K562 (cell line): ENCODE results near the gene NRG3. TPM values are rescaled to one million over a fixed set of nuclear protein-coding genes. Genes with fewer than 3 reads are reported as not detected.

Experiments
- ATAC-seq: fragments of 200-7000 bp; cut with Tn5 transposase; 3 replicates; pipeline ENCODE4 v1.9.1; 2020; ENCODE audit warnings: moderate library complexity
- BruUV-seq: library from RNA; stranded (reverse); fragments of 400-500 nt; replicated peaks from 2 replicates; lab custom pipeline; 2021; lab: Mats Ljungman, UMichigan
- CTCF ChIA-PET: fragments of 300-600 bp; formaldehyde crosslinking; extraction: SDS; loops from one replicate; lab custom pipeline; 2021; ENCODE audit warnings: low intra/inter-chr PET ratio; lab: Yijun Ruan, JAX
- POLR2A ChIA-PET: fragments of 300-600, 350-650 bp; sonication (Branson Sonifier 250); formaldehyde crosslinking; extraction: SDS; loops from one replicate; lab custom pipeline; 2021; ENCODE audit warnings: antibody characterized with exemption, inconsistent platforms; lab: Yijun Ruan, JAX
- DNase-seq, 4 experiments: peaks; one replicate each; pipeline versions ENCODE4 v3.0.0 to v3.0.0-alpha.2; 2011 to 2018; ENCODE audit warnings: low spot score in 3 of 4, mixed read lengths in 3 of 4; ENCODE audit errors: extremely low read depth in 1 of 4
- FAIRE-seq: peaks from 2 replicates; lab custom pipeline; 2011; peaks lifted over from hg19 to GRCh38; lab: Jason Lieb, UNC
- H2AFZ ChIP-seq: 2 replicates; pipeline ENCODE4 v1.6.0; 2011; ENCODE audit warnings: low read depth, low read length, control low read depth, inconsistent platforms
- H3K27ac ChIP-seq: fragments of 200-600 bp; 3 replicates; pipeline ENCODE4 v1.8.0; 2011; ENCODE audit warnings: low read depth, mild to moderate bottlenecking, control low read depth, inconsistent platforms, low read length, moderate library complexity, mixed read lengths; ENCODE audit errors: extremely low read depth
- H3K27me3 ChIP-seq, 2 experiments: fragments of 300-600 bp in 1 of 2; 2 replicates in 1 of 2; 3 replicates in 1 of 2; pipeline versions ENCODE4 v1.6.0 to v1.8.0; 2011; ENCODE audit warnings: inconsistent platforms in 2 of 2, low read length in 2 of 2, mild to moderate bottlenecking in 1 of 2, mixed read lengths in 1 of 2, moderate library complexity in 1 of 2; ENCODE audit not compliant: control insufficient read depth in 2 of 2, insufficient read depth in 2 of 2
- H3K36me3 ChIP-seq: fragments of 300-600 bp; 3 replicates; pipeline ENCODE4 v1.8.0; 2011; ENCODE audit warnings: mild to moderate bottlenecking, low read length, inconsistent platforms; ENCODE audit not compliant: control insufficient read depth, insufficient read depth
- H3K4me1 ChIP-seq, 2 experiments: fragments of 200-600 bp in 1 of 2; replicated peaks in 1 of 2; 2 replicates in 1 of 2; 3 replicates in 1 of 2; pipeline versions ENCODE4 v1.5.1 to v1.8.0; 2011; ENCODE audit warnings: inconsistent platforms in 2 of 2, low read length in 2 of 2, mild to moderate bottlenecking in 1 of 2, mixed read lengths in 1 of 2, moderate library complexity in 1 of 2; ENCODE audit not compliant: control insufficient read depth in 2 of 2, insufficient read depth in 2 of 2
- H3K4me2 ChIP-seq: 2 replicates; pipeline ENCODE4 v1.6.1; 2011; ENCODE audit warnings: low read length, control low read depth, inconsistent platforms, mixed read lengths; ENCODE audit not compliant: insufficient read depth
- H3K4me3 ChIP-seq: fragments of 200-600 bp; sonication (generic), shearing (Covaris generic); 2 replicates; pipeline ENCODE4 v1.5.1; 2016; ENCODE audit warnings: control low read depth, inconsistent platforms
- H3K79me2 ChIP-seq: fragments of 200-600 bp; 3 replicates; pipeline ENCODE4 v1.8.0; 2011; ENCODE audit warnings: low read length, inconsistent platforms; ENCODE audit not compliant: control insufficient read depth, insufficient read depth
- H3K9ac ChIP-seq, 2 experiments: 2 replicates each; pipeline versions ENCODE4 v1.6.0 to v1.6.1; 2011; ENCODE audit warnings: low read depth in 2 of 2, low read length in 2 of 2, control low read depth in 1 of 2, inconsistent platforms in 1 of 2, mild to moderate bottlenecking in 1 of 2, mixed read lengths in 1 of 2; ENCODE audit not compliant: insufficient read depth in 1 of 2
- H3K9me1 ChIP-seq: one replicate; pipeline ENCODE4 v1.6.0; 2011; ENCODE audit warnings: inconsistent platforms, mild to moderate bottlenecking, low read length, moderate library complexity; ENCODE audit not compliant: control insufficient read depth, insufficient read depth
- H3K9me3 ChIP-seq: replicated peaks from 2 replicates; pipeline ENCODE4 v1.5.1; 2011; ENCODE audit warnings: low read depth, low read length, inconsistent platforms; ENCODE audit not compliant: control insufficient read depth, insufficient read depth
- H4K20me1 ChIP-seq: replicated peaks from 2 replicates; pipeline ENCODE4 v1.6.1; 2011; ENCODE audit warnings: low read length, inconsistent platforms, mixed read lengths; ENCODE audit not compliant: control insufficient read depth, insufficient read depth
- MECOM ChIP-seq: fragments of 250-450 bp; sonication (Bioruptor Pico); IDR thresholded peaks from 2 replicates; pipeline ENCODE4 v1.8.0; 2022; ENCODE audit warnings: inconsistent platforms
- MNT ChIP-seq, 2 experiments: fragments of 450-650 bp; conservative IDR thresholded peaks; 2 replicates each; pipeline ENCODE4 v1.6.1; 2017; ENCODE audit warnings: mild to moderate bottlenecking in 2 of 2, moderate library complexity in 2 of 2
- PREB ChIP-seq: sonication (generic); formaldehyde crosslinking; IDR thresholded peaks from 2 replicates; pipeline ENCODE4 v1.8.1; 2023; ENCODE audit warnings: mild to moderate bottlenecking, missing genetic modification reagents
- RBM22 ChIP-seq: fragments of 200-400 bp; formaldehyde crosslinking; IDR thresholded peaks from 2 replicates; pipeline ENCODE4 v1.6.1; 2018; ENCODE audit warnings: low read length, low read depth; ENCODE audit not compliant: poor library complexity, severe bottlenecking
- SIX5 ChIP-seq, 2 experiments: IDR thresholded peaks; 2 replicates each; pipeline ENCODE4 v1.6.1; 2011; ENCODE audit warnings: low read length in 2 of 2, borderline replicate concordance in 1 of 2, low read depth in 1 of 2, mild to moderate bottlenecking in 1 of 2, moderate library complexity in 1 of 2; ENCODE audit not compliant: insufficient read depth in 1 of 2
- SMARCB1 ChIP-seq: IDR thresholded peaks from 2 replicates; pipeline ENCODE4 v1.6.1; 2011; ENCODE audit warnings: improper control_type of control experiment, low read depth; ENCODE audit not compliant: insufficient read length
- THRAP3 ChIP-seq: fragments of 450-650 bp; IDR thresholded peaks from 2 replicates; pipeline ENCODE4 v1.6.1; 2016; ENCODE audit warnings: mild to moderate bottlenecking, inconsistent platforms, borderline replicate concordance
- ZBTB34 ChIP-seq: fragments of 250-450 bp; sonication (Bioruptor Pico); IDR thresholded peaks from 2 replicates; pipeline ENCODE4 v1.8.0; 2021; ENCODE audit warnings: mild to moderate bottlenecking, moderate library complexity
- ZNF655 ChIP-seq: fragments of 250-450 bp; sonication (Bioruptor Pico); IDR thresholded peaks from 2 replicates; pipeline ENCODE4 v1.5.0; 2021
- ZNF707 ChIP-seq: fragments of 250-450 bp; sonication (Bioruptor Pico); conservative IDR thresholded peaks from 2 replicates; pipeline ENCODE4 v1.8.0; 2022; ENCODE audit warnings: inconsistent platforms, mild to moderate bottlenecking, moderate library complexity
- ZSCAN29 ChIP-seq: fragments of 450-650 bp; IDR thresholded peaks from 2 replicates; pipeline ENCODE4 v1.6.1; 2017
- WGBS: fragments of 100-300 bp; shearing (Covaris generic); methylation state at CpG from one replicate; pipeline ENCODE4 v1.1.6; 2016; ENCODE audit warnings: low coverage, mixed read lengths; ENCODE audit not compliant: insufficient coverage; ENCODE audit errors: missing lambda C conversion rate; 5-methylcytosine and 5-hydroxymethylcytosine counted together
- in situ Hi-C: fragments of 300-500 bp; cut with MboI; formaldehyde crosslinking; loops from 4 replicates; pipeline ENCODE4 v1.15.0; 2018; ENCODE audit warnings: inconsistent platforms, mixed read lengths
- intact Hi-C: fragments of 100-400 bp; cut with micrococcal nuclease; formaldehyde crosslinking; loops from 2 replicates; pipeline ENCODE4 v1.14.2; 2022
- polyA plus RNA-seq, 8 experiments: library from polyadenylated mRNA; depleted of rRNA in 4 of 8; stranded (reverse) in 5 of 8; unstranded in 3 of 8; fragments of >200 nt; fragmentation: Nextera tagmentation in 2 of 8; fragmentation: Illumina TruSeq in 1 of 8; extraction: Ambion mirVana in 2 of 8; extraction: Trizol in 1 of 8; gene quantifications; 2 replicates each; pipeline versions ENCODE4 v1.2.1 to v1.2.3, GENCODE V29; 2011 to 2014; ENCODE audit warnings: inconsistent platforms in 1 of 8, missing spikeins in 1 of 8
- total RNA-seq, 7 experiments: library from RNA; depleted of rRNA in 6 of 7; stranded (reverse); fragments of >200 nt in 6 of 7; fragmentation: Illumina TruSeq in 2 of 7; extraction: Trizol in 2 of 7; gene quantifications; 2 replicates each; pipeline versions ENCODE4 v1.2.1 to v1.2.3, GENCODE V29; 2011 to 2021; ENCODE audit warnings: low replicate concordance in 1 of 7

The NRG3 gene
- total and polyA plus RNA-seq, 9 of the 15 experiments (the other 6 are each of a cell fraction or from before 2014, with no cell fraction given) = not detected

GRCh38 chr10:82249141-82249540 lies 374.1 kb downstream of the NRG3 start (continued):
- TF ChIP-seq PREB (CRISPR knock-in tag) = no peak
- no peak for TF ChIP-seq ZNF655 (CRISPR knock-in tag)
- no peak for TF ChIP-seq SIX5 (IDR thresholded peaks at IDR 0.05; ENCODE audit: borderline replicate concordance in 1 of 2, insufficient read depth in 1 of 2, low read depth in 1 of 2, low read length in 2 of 2)
- TF ChIP-seq MECOM (CRISPR knock-in tag) = no peak

GRCh38 chr10:82251222-82251906 lies 376.4 kb downstream of the NRG3 start:
- Histone ChIP-seq H3K36me3 (no peaks in the 10 kb centered on the region), H3K9me1 (no peaks in the 10 kb centered on the region), H3K4me3 (no peak overlapping the region), H3K4me2 (no peak overlapping the region), H3K27me3 (no peaks in the 10 kb centered on the region), H3K9ac (no peak overlapping the region), H3K79me2 (no peaks in the 10 kb centered on the region), H3K9me3 (no peaks in the 10 kb centered on the region; the same call in 1 of the 2 replicates), H3K27ac (no peak overlapping the region), H4K20me1 (no peaks in the 10 kb centered on the region), H2AFZ (no peak overlapping the region), H3K4me1 (no peaks in the 10 kb centered on the region)
- ChIA-PET POLR2A (no interaction called here), CTCF (no interaction called here)
- TF ChIP-seq ZSCAN29 (no peak), MNT (conservative IDR thresholded peaks at IDR 0.05) (no peak), SMARCB1 (no peak), ZNF707 (CRISPR knock-in tag) (no peak), THRAP3 (no peak), RBM22 (no peak), ZBTB34 (CRISPR knock-in tag) (no peak)
- no peak for DNase-seq
- BruUV-seq = no TSS peak
- in situ Hi-C loops = no loop called here
- no peak for FAIRE-seq
- intact Hi-C loops = no loop called here
- WGBS = under 1% methylated on average over 8 of the region's 8 CpGs
- ATAC-seq = no peak
